Keratinocyte (primary cell): ENCODE data around the gene ASB9.

ENCODE experiments used
- CTCF ChIP-seq, 3 experiments: IDR thresholded peaks in 1 of 3; conservative IDR thresholded peaks in 1 of 3; optimal IDR thresholded peaks in 1 of 3; 2 replicates in 2 of 3; 3 replicates in 1 of 3; pipeline versions ENCODE3 to v1.5.1; 2011; ENCODE audit warnings: low read length in 3 of 3, mild to moderate bottlenecking in 3 of 3, moderate library complexity in 2 of 3, control low read depth in 1 of 3, inconsistent platforms in 1 of 3; ENCODE audit not compliant: insufficient read depth in 2 of 3; ENCODE audit errors: extremely low read depth in 1 of 3
- EZH2 ChIP-seq: IDR thresholded peaks from one replicate; pipeline ENCODE4 v1.6.1; 2012; ENCODE audit warnings: inconsistent platforms, mild to moderate bottlenecking, low read length, moderate library complexity

- TF ChIP-seq CTCF (optimal IDR thresholded peaks at IDR 0.05 in 1 of 3, IDR thresholded peaks at IDR 0.05 in 1 of 3, conservative IDR thresholded peaks at IDR 0.05 in 1 of 3; ENCODE audit: extremely low read depth in 1 of 3, insufficient read depth in 2 of 3, low read length in 3 of 3) (no peak), EZH2 (no peak)
Measured at GRCh38 chrX:15311119-15311518, 41.2 kb upstream of the ASB9 start.
